Common myeloid progenitor, CD34-positive (primary cell): Measurements from ENCODE around the gene FBLN1.
A peak's percentile ranks its signal among the peaks of the same experiment; 100 is the strongest.

Experiments used
- CTCF ChIA-PET: fragments of 350-600 bp; sonication (Branson Sonifier 250); formaldehyde crosslinking; loops from one replicate; lab custom pipeline; 2021; ENCODE audit warnings: antibody characterized with exemption; lab: Charles Lee
- POLR2A ChIA-PET: fragments of 350-600 bp; sonication (Branson Sonifier 250); formaldehyde crosslinking; loops from one replicate; lab custom pipeline; 2021; ENCODE audit warnings: antibody characterized with exemption; lab: Charles Lee
- DNase-seq, 3 donors: peaks; one replicate each; pipeline versions ENCODE4 v3.0.0 to v3.0.0-alpha.2; 2013
- H3K27ac ChIP-seq, 2 experiments: 1 replicate in 1 of 2; 2 replicates in 1 of 2; pipeline ENCODE4 v1.7.0; 2013; ENCODE audit warnings: inconsistent platforms in 2 of 2, low read length in 2 of 2, mild to moderate bottlenecking in 2 of 2, low read depth in 1 of 2, moderate library complexity in 1 of 2; ENCODE audit not compliant: severe bottlenecking in 2 of 2, insufficient read depth in 1 of 2, poor library complexity in 1 of 2
- H3K27me3 ChIP-seq, 5 experiments: replicated peaks in 2 of 5; 1 replicate in 3 of 5; 2 replicates in 2 of 5; pipeline versions ENCODE4 v1.6.1 to v1.7.0; 2013; ENCODE audit warnings: low read length in 4 of 5, mild to moderate bottlenecking in 2 of 5, moderate library complexity in 2 of 5, inconsistent platforms in 1 of 5; ENCODE audit not compliant: insufficient read depth in 5 of 5, control insufficient read depth in 4 of 5
- H3K36me3 ChIP-seq, 4 experiments: 1 replicate in 2 of 4; 2 replicates in 2 of 4; pipeline versions ENCODE4 v1.6.1 to v1.7.0; 2013; ENCODE audit warnings: low read length in 3 of 4, control low read depth in 1 of 4, mild to moderate bottlenecking in 1 of 4; ENCODE audit not compliant: control insufficient read depth in 4 of 4, insufficient read depth in 4 of 4
- H3K4me1 ChIP-seq, 4 experiments: 1 replicate in 3 of 4; 2 replicates in 1 of 4; pipeline versions ENCODE4 v1.6.1 to v1.7.1; 2013; ENCODE audit warnings: low read length in 3 of 4, mild to moderate bottlenecking in 3 of 4, control low read depth in 1 of 4, inconsistent platforms in 1 of 4, moderate library complexity in 1 of 4; ENCODE audit not compliant: control insufficient read depth in 4 of 4, insufficient read depth in 4 of 4; ENCODE audit errors: control extremely low read depth in 1 of 4
- H3K4me3 ChIP-seq, 7 experiments: 1 replicate in 4 of 7; 2 replicates in 3 of 7; pipeline versions ENCODE4 v1.5.1 to v1.7.0; 2013; ENCODE audit warnings: mild to moderate bottlenecking in 7 of 7, low read length in 6 of 7, moderate library complexity in 6 of 7, inconsistent platforms in 2 of 7, low read depth in 2 of 7, control low read depth in 1 of 7; ENCODE audit not compliant: insufficient read depth in 4 of 7, control insufficient read depth in 1 of 7; ENCODE audit errors: extremely low read depth in 1 of 7
- H3K9me3 ChIP-seq, 5 experiments: 1 replicate in 4 of 5; 2 replicates in 1 of 5; pipeline versions ENCODE4 v1.6.1 to v1.7.1; 2013; ENCODE audit warnings: low read length in 4 of 5, mild to moderate bottlenecking in 2 of 5, inconsistent platforms in 1 of 5, low read depth in 1 of 5, moderate library complexity in 1 of 5; ENCODE audit not compliant: control insufficient read depth in 4 of 5, insufficient read depth in 2 of 5; ENCODE audit errors: control extremely low read depth in 1 of 5
- WGBS: methylation state at CpG from one replicate; pipeline ENCODE4 v1.1.5; 2013; ENCODE audit not compliant: insufficient coverage; 5-methylcytosine and 5-hydroxymethylcytosine counted together

Gene FBLN1

GRCh38 chr22:45647532-45648225 is 145.0 kb downstream of the FBLN1 start:
- 86% methylated on average over 15 of the region's 18 CpGs for WGBS
- ChIA-PET POLR2A (no interaction called here), CTCF (interaction anchor here (0.7 to 2.6 kb wide), 14 partner anchors 13 to 222 kb away, joined by 3 to 14 read pairs (median 3); no protein-coding TSS in a partner anchor)
- peaks cover 0 to 35% (median 7%) of the 10 kb centered on the region in 5 experiments for H3K27me3 ChIP-seq
- no peak overlapping the region for H3K27ac ChIP-seq
- H3K4me3 ChIP-seq = no peak overlapping the region
- H3K9me3 ChIP-seq = no peaks in the 10 kb centered on the region
- peaks cover 0 to 30% (median 20%) of the 10 kb centered on the region in 4 experiments for H3K4me1 ChIP-seq
- peak in 1 of 3 donors; percentile 15 for DNase-seq
- H3K36me3 ChIP-seq = no peaks in the 10 kb centered on the region

GRCh38 chr22:45648301-45649117 is 145.8 kb downstream of the FBLN1 start:
- peaks cover 0 to 22% (median 15%) of the 10 kb centered on the region in 4 experiments for H3K4me1 ChIP-seq
- H3K9me3 ChIP-seq = no peaks in the 10 kb centered on the region
- no peak overlapping the region for H3K4me3 ChIP-seq
- ChIA-PET CTCF (interaction anchor here (1.3 to 2.6 kb wide), 4 partner anchors 12 to 216 kb away, joined by 3 to 14 read pairs (median 4); no protein-coding TSS in a partner anchor), POLR2A (no interaction called here)
- H3K27ac ChIP-seq = no peak overlapping the region
- peak in 2 of 3 donors; percentile 59 to 67 for DNase-seq
- H3K36me3 ChIP-seq = no peaks in the 10 kb centered on the region
- 77% methylated on average over 24 of the region's 24 CpGs for WGBS
- H3K27me3 ChIP-seq = peaks cover 0 to 35% (median 7%) of the 10 kb centered on the region in 5 experiments

- no peak for DNase-seq
- POLR2A ChIA-PET = no interaction called here
- Histone ChIP-seq H3K27ac (no peak overlapping the region), H3K27me3 (peaks cover 0 to 31% (median 7%) of the 10 kb centered on the region in 5 experiments), H3K9me3 (no peaks in the 10 kb centered on the region), H3K36me3 (no peaks in the 10 kb centered on the region), H3K4me1 (peaks cover 0 to 20% (median 14%) of the 10 kb centered on the region in 4 experiments), H3K4me3 (no peak overlapping the region)
- CTCF ChIA-PET = no interaction called here
- WGBS = 96% methylated on average over 5 of the region's 6 CpGs
These were observed 147.1 kb downstream of the FBLN1 start for GRCh38 chr22:45649809-45650208.

- Histone ChIP-seq H3K4me1 (peaks cover 0 to 12% (median 8%) of the 10 kb centered on the region in 4 experiments), H3K36me3 (no peaks in the 10 kb centered on the region), H3K9me3 (no peaks in the 10 kb centered on the region), H3K4me3 (no peak overlapping the region), H3K27ac (no peak overlapping the region), H3K27me3 (peaks cover 0 to 24% (median 7%) of the 10 kb centered on the region in 5 experiments)
- POLR2A ChIA-PET = no interaction called here
- 91% methylated on average over 10 of the region's 12 CpGs for WGBS
- no peak for DNase-seq
- CTCF ChIA-PET = interaction anchor here (0.5 kb wide), 1 partner anchor 356 kb away, joined by 3 read pairs; no protein-coding TSS in a partner anchor
These were observed 148.0 kb downstream of the FBLN1 start for GRCh38 chr22:45650721-45651120.
